Activated CD8-positive, alpha-beta memory T cell treated with anti-CD3 and anti-CD28 coated beads, Interleukin-2, amount 50 U/mL, for 1 hour (primary cell): ENCODE data around the gene RNMT.

Experiments used
- DNase-seq: peaks from one replicate; pipeline ENCODE4 v3.0.0-alpha.2; 2020; ENCODE audit errors: extremely low read depth

Gene RNMT

GRCh38 chr18:13811993-13812392 lies 85.5 kb downstream of the RNMT start:
- DNase-seq, result no peak

- DNase-seq, result no peak
Observed at GRCh38 chr18:13813271-13813849, 86.9 kb downstream of the RNMT start.
